Stimulated activated CD4-positive, alpha-beta T cell treated with anti-CD3 and anti-CD28 coated beads, Interleukin-4, amount 100 ng/mL, for 1 hour (primary cell): ENCODE data around the gene TNFSF8.

Source experiments
- DNase-seq: peaks from one replicate; pipeline ENCODE4 v3.0.0-alpha.2; 2020

The TNFSF8 gene

GRCh38 chr9:114930056-114930812 lies at the start of gene TNFSF8:
Gene TNFSF8 (minus strand): TSS chr9:114930591. CDS start chr9:114930303, 288 bp downstream.
- DNase-seq, result peak; percentile 65

GRCh38 chr9:114973216-114973615 lies 42.8 kb upstream of the TNFSF8 start:
- no peak for DNase-seq

- DNase-seq, result no peak
Observed at GRCh38 chr9:114972510-114973136, 42.2 kb upstream of the TNFSF8 start.

GRCh38 chr9:114969269-114969668 lies 38.9 kb upstream of the TNFSF8 start:
- no peak for DNase-seq

- no peak for DNase-seq
Observed at GRCh38 chr9:114968671-114969070, 38.3 kb upstream of the TNFSF8 start.

- DNase-seq, result no peak
Observed at GRCh38 chr9:114965564-114965963, 35.2 kb upstream of the TNFSF8 start.

- DNase-seq, result no peak
Observed at GRCh38 chr9:114962809-114963208, 32.4 kb upstream of the TNFSF8 start.

- DNase-seq, result no peak
Observed at GRCh38 chr9:114960276-114960675, 29.9 kb upstream of the TNFSF8 start.

- no peak for DNase-seq
Observed at GRCh38 chr9:114958844-114959235, 28.4 kb upstream of the TNFSF8 start.

- peak; percentile 56 for DNase-seq
Observed at GRCh38 chr9:114958021-114958843, 27.8 kb upstream of the TNFSF8 start.

- no peak for DNase-seq
Observed at GRCh38 chr9:114957558-114957957, 27.2 kb upstream of the TNFSF8 start.

- DNase-seq, result no peak
Observed at GRCh38 chr9:114954956-114955582, 24.7 kb upstream of the TNFSF8 start.

- no peak for DNase-seq
Observed at GRCh38 chr9:114953959-114954358, 23.6 kb upstream of the TNFSF8 start.

- no peak for DNase-seq
Observed at GRCh38 chr9:114953046-114953445, 22.7 kb upstream of the TNFSF8 start.

- DNase-seq, result no peak
Observed at GRCh38 chr9:114950761-114951160, 20.4 kb upstream of the TNFSF8 start.

GRCh38 chr9:114947058-114947457 lies 16.7 kb upstream of the TNFSF8 start:
- no peak for DNase-seq

GRCh38 chr9:114945616-114946412 lies 15.4 kb upstream of the TNFSF8 start:
- DNase-seq, result no peak

GRCh38 chr9:114941376-114941775 lies 11.0 kb upstream of the TNFSF8 start:
- no peak for DNase-seq

- no peak for DNase-seq
Observed at GRCh38 chr9:114938687-114939575, 8.5 kb upstream of the TNFSF8 start.

GRCh38 chr9:114937516-114937915 lies 7.1 kb upstream of the TNFSF8 start:
- DNase-seq, result no peak

GRCh38 chr9:114936581-114936980 lies 6.2 kb upstream of the TNFSF8 start:
- DNase-seq, result no peak
